BE2C (cell line): ENCODE results near the gene COPG1.
A peak's percentile ranks its signal among the peaks of the same experiment; 100 is the strongest.

Experiments
- DNase-seq: peaks from one replicate; pipeline ENCODE4 v3.0.0-alpha.2; 2020
- H3K27me3 ChIP-seq: fragments of 250-450 bp; sonication (Bioruptor Pico); 2 replicates; pipeline ENCODE4 v1.5.1; 2020; ENCODE audit warnings: mild to moderate bottlenecking
- H3K36me3 ChIP-seq: fragments of 250-450 bp; sonication (Bioruptor Pico); 2 replicates; pipeline ENCODE4 v1.5.1; 2020; ENCODE audit warnings: mild to moderate bottlenecking
- H3K4me1 ChIP-seq: fragments of 250-450 bp; sonication (Bioruptor Pico); 2 replicates; pipeline ENCODE4 v1.5.1; 2020
- H3K4me3 ChIP-seq: 2 replicates; pipeline ENCODE4 v1.5.1; 2011; ENCODE audit warnings: low read depth, low read length
- H3K9me3 ChIP-seq: fragments of 250-450 bp; sonication (Bioruptor Pico); 2 replicates; pipeline ENCODE4 v1.5.1; 2020
- CTCF ChIP-seq: IDR thresholded peaks from 2 replicates; pipeline ENCODE4 v1.5.1; 2012; ENCODE audit warnings: mild to moderate bottlenecking, low read depth, low read length

COPG1 gene

GRCh38 chr3:129323651-129324294 is 74.4 kb downstream of the COPG1 start:
- no peaks in the 10 kb centered on the region for H3K36me3 ChIP-seq
- no peak overlapping the region for H3K4me3 ChIP-seq
- no peaks in the 10 kb centered on the region for H3K27me3 ChIP-seq
- no peaks in the 10 kb centered on the region for H3K4me1 ChIP-seq
- peak; percentile 28 for TF ChIP-seq CTCF
- no peaks in the 10 kb centered on the region for H3K9me3 ChIP-seq
- DNase-seq: no peak

- Histone ChIP-seq H3K4me1 (no peaks in the 10 kb centered on the region), H3K9me3 (no peaks in the 10 kb centered on the region), H3K4me3 (no peak overlapping the region), H3K36me3 (no peaks in the 10 kb centered on the region), H3K27me3 (no peaks in the 10 kb centered on the region)
- TF ChIP-seq CTCF: no peak
- no peak for DNase-seq
These were observed 75.4 kb downstream of the COPG1 start for GRCh38 chr3:129324855-129325254.

GRCh38 chr3:129325383-129325782 is 76.0 kb downstream of the COPG1 start:
- no peaks in the 10 kb centered on the region for H3K36me3 ChIP-seq
- no peak overlapping the region for H3K4me3 ChIP-seq
- H3K9me3 ChIP-seq: no peaks in the 10 kb centered on the region
- no peak for DNase-seq
- no peaks in the 10 kb centered on the region for H3K4me1 ChIP-seq
- no peaks in the 10 kb centered on the region for H3K27me3 ChIP-seq
- no peak for TF ChIP-seq CTCF

GRCh38 chr3:129326138-129326537 is 76.7 kb downstream of the COPG1 start:
- no peaks in the 10 kb centered on the region for H3K36me3 ChIP-seq
- no peak for TF ChIP-seq CTCF
- H3K27me3 ChIP-seq: no peaks in the 10 kb centered on the region
- H3K9me3 ChIP-seq: no peaks in the 10 kb centered on the region
- H3K4me1 ChIP-seq: no peaks in the 10 kb centered on the region
- no peak for DNase-seq
- no peak overlapping the region for H3K4me3 ChIP-seq

- H3K4me3 ChIP-seq: no peak overlapping the region
- no peaks in the 10 kb centered on the region for H3K9me3 ChIP-seq
- H3K27me3 ChIP-seq: no peaks in the 10 kb centered on the region
- H3K4me1 ChIP-seq: no peaks in the 10 kb centered on the region
- no peaks in the 10 kb centered on the region for H3K36me3 ChIP-seq
- no peak for DNase-seq
- no peak for TF ChIP-seq CTCF
These were observed 77.2 kb downstream of the COPG1 start for GRCh38 chr3:129326595-129326994.
